HG03521 (cell line): ENCODE results near the gene GMNN.
"Not testable (repeated sequence)": the region's sequence is repeated elsewhere in the genome, so short reads cannot be mapped to it uniquely, and the experiment has no call there.

Experiments
- ATAC-seq: cut with Tn5 transposase; IDR thresholded peaks from one replicate; pipeline ENCODE4 v1.9.1; 2021; ENCODE audit warnings: mild to moderate bottlenecking, moderate library complexity; ENCODE audit not compliant: unreplicated experiment

Gene GMNN

GRCh38 chr6:24761193-24761835, 13.4 kb upstream of the GMNN start:
- ATAC-seq, result no peak

GRCh38 chr6:24761851-24762250, 12.9 kb upstream of the GMNN start:
- no peak for ATAC-seq

GRCh38 chr6:24763578-24763977, 11.2 kb upstream of the GMNN start:
- ATAC-seq, result no peak

GRCh38 chr6:24764833-24765828, 9.6 kb upstream of the GMNN start:
- not testable (repeated sequence) for ATAC-seq

- ATAC-seq, result not testable (repeated sequence)
These were observed 8.8 kb upstream of the GMNN start for GRCh38 chr6:24765968-24766367.

- ATAC-seq, result no peak
These were observed 7.9 kb upstream of the GMNN start for GRCh38 chr6:24766680-24767462.

- no peak for ATAC-seq
These were observed 6.4 kb upstream of the GMNN start for GRCh38 chr6:24768361-24768760.

- ATAC-seq, result peak; percentile 1
These were observed 852 bp downstream of the GMNN start for GRCh38 chr6:24775520-24776058.

GRCh38 chr6:24777227-24777626, 2.5 kb downstream of the GMNN start:
- no peak for ATAC-seq

GRCh38 chr6:24778121-24778520, 3.4 kb downstream of the GMNN start:
- no peak for ATAC-seq

GRCh38 chr6:24778878-24779277, 4.1 kb downstream of the GMNN start:
- ATAC-seq, result no peak

GRCh38 chr6:24779416-24780016, 4.8 kb downstream of the GMNN start:
- ATAC-seq, result no peak

- no peak for ATAC-seq
These were observed 5.5 kb downstream of the GMNN start for GRCh38 chr6:24780206-24780605.

- ATAC-seq, result no peak
These were observed 13.4 kb downstream of the GMNN start for GRCh38 chr6:24788031-24788665.

GRCh38 chr6:24795106-24795505, 20.4 kb downstream of the GMNN start:
- no peak for ATAC-seq

GRCh38 chr6:24796616-24797290, 22.0 kb downstream of the GMNN start:
- no peak for ATAC-seq

GRCh38 chr6:24797596-24798216, 23.0 kb downstream of the GMNN start:
- ATAC-seq, result no peak

GRCh38 chr6:24798740-24799540, 24.2 kb downstream of the GMNN start, which contains the start of gene ARMH2:
Gene ARMH2, minus strand, starts transcription at chr6:24798917. Its CDS starts 60 bp downstream, at chr6:24798857.
- no peak for ATAC-seq
